Ramos (cell line): ENCODE results near the gene FZD4.
"Not testable (repeated sequence)": the region's sequence is repeated elsewhere in the genome, so short reads cannot be mapped to it uniquely, and the experiment has no call there.

Experiments used
- in situ Hi-C: fragments of 300-500 bp; cut with MboI; formaldehyde crosslinking; loops from one replicate; pipeline ENCODE4 v1.14.3; 2022; ENCODE audit warnings: low sequenced_read_pairs; ENCODE audit not compliant: unreplicated experiment

Gene FZD4

GRCh38 chr11:86917589-86917988 is 37.6 kb downstream of the FZD4 start:
- in situ Hi-C loops: no loop called here

- in situ Hi-C loops: no loop called here
Observed at GRCh38 chr11:86916330-86916729, 38.9 kb downstream of the FZD4 start.

DNA sequence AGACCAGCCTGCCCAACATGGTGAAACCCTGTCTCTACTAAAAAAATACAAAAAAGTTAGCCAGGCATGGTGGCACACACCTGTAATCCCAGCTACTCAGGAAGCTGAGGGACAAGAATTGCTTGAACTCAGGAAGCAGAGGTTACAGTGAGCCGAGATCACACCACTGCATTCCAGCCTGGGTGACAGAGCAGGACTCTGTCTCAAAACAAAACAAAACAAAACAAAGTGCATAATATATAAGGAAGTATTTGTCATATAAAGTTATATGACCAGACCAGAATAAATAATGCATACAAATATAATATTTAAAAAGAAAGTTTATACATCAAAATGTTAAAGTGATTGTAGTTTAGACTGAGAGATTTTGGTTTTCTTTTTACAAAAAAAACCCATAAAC is 39.3 kb downstream of the FZD4 start:
- in situ Hi-C loops: not testable (repeated sequence)

GRCh38 chr11:86914865-86915519 is 40.2 kb downstream of the FZD4 start:
- in situ Hi-C loops: no loop called here

- in situ Hi-C loops: no loop called here
Observed at GRCh38 chr11:86912238-86912637, 43.0 kb downstream of the FZD4 start.

DNA sequence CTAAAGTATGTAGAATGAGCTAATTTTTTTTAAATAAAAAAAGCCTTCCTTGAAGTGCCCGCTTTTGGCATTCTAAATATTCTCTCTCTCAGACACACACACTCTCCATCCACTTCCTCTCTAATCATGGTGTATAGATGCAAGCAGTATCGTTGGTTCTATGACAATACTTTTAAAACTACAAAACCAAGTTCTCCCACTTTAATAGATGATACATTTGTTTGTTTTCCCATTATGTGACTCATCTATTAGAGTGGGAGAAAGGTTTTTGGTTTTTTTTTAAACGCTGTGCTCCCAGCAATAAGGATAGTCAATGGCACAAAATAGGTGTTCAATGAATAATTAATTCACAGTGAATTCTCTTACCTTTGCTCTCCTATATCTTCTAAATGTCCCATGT is 44.6 kb downstream of the FZD4 start:
- in situ Hi-C loops: no loop called here

DNA sequence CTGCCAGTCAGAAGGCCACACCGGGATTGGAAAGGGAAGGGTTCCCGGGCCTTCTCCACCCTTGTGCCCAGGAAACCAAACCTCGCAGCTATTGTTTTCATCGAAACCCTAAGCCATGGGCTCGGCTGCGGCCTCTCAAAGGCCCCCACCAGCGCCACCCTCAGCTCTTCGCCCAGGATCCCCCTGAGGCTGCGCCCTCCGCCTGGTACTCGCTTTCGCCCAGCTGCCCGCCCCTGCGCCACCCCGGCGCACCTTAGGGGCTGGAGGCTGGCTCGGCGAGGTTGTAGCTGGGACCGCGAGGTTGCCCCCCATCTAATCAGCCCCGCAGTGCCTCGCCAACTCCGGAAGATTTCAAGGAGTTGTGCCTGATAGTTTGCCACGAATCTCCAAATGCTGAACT is 49.0 kb downstream of the FZD4 start:
- in situ Hi-C loops: no loop called here

DNA sequence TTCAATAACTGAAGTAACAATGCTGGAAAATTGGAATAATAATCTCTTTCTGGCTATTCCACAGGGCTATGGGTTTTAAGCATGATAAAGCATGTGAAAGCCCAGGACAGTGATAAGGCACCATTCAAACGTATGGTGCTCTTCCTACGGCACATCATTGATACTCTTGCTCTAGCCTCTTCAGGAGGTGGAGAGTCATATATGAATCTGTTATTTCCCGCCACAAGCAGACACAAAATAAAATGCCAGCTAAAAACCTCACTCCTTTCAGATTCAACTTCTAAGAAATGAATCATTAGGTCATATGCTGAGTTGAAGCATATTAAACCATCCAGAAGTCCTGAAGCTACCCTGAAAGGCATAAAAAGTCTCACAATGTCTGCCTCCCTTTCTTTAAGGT is 49.9 kb downstream of the FZD4 start:
- in situ Hi-C loops: no loop called here

GRCh38 chr11:86904001-86904400 is 51.2 kb downstream of the FZD4 start:
- in situ Hi-C loops: no loop called here

DNA sequence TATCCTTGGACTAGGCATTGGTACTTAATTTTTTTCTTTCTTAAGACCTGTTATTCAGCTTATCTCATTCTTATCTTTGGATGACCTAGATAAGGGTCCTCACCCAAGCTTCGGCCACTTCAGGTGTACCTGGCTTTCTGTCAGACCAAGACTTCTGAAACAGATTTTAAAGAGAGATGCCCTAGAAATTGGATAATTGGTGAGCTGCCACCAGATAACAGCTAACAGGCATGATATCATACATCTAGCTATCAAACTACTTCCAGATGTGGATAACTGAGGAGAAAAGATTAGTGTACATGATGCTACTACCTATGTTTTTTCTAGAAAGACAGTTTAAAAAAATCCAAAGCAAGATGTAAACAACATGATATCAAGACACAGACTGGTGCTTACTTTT is 52.9 kb downstream of the FZD4 start:
- in situ Hi-C loops: no loop called here

DNA sequence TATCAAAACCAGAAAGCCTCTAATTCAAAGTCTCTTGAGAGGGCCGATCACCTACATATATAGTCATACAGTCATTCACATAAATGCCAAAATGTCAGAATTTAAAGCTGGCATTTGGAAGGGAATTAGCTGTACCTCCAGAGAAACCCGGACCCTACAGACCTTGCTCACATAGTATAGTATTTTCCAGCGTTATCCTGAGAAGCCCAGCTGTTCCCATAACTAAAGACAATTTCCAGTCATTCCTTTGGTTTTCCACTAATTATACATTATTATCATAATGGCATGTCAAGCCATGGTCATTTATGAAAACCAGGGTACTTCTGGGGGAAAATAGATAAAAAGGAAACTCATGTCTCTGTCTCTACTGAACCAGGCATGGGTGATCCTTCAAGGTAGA is 53.6 kb downstream of the FZD4 start:
- in situ Hi-C loops: no loop called here

DNA sequence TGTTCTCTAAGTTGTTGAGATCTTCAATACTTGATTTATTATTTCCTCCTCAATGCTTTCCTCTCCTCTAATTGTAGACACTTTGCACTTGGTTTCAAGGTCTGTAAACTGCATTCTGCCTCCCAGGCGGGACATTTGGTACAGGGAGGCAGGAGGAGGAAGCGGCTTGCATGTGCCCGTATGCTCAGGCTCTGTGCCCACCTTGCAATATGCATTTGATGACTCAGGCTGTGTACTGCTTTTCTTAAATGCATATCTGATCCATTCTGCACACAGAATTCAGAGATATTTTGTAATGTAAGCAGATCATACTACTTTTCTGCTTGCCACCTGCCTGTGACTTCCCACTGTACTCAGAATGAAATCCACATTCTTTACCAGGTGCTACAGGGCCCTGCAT is 55.0 kb downstream of the FZD4 start:
- in situ Hi-C loops: no loop called here

DNA sequence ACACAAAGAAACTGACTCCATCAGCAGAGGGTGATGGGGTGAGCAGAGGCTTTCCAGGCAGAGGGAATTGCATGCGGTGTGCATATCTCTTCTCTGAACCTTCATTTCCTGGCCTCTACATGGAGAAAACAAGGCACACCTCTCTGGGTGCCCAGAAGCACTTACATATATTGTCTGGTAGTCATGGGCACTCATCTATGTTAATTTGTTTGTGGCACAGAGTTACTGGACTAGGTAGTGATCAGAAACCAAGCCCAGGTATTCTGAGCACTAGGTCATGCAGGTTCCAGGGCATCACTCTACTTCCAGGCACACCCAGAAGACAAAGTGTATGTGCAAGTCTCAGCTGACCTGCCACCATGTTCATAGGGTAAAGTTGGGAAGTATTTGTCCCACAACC is 56.5 kb downstream of the FZD4 start:
- in situ Hi-C loops: no loop called here

DNA sequence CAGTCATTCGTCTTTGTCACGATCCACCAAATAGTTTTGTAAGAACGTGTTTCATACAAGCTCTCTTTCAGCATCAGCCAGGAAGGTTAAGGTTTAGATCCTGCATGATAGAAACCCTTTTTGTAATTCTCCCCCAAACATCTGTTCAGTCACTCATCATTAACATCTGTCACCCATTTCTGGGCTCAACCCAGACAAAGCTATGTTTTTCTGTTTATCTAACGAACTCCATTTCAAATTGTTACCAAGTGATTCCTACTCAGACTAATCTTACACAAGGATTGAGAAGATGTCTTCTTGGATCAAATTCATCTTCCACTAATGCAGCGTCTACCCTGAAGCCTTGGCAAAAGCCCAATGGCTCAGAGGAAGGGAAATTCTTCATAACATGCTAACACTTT is 58.8 kb downstream of the FZD4 start:
- in situ Hi-C loops: no loop called here
